22Rv1 (cell line): ENCODE results near the gene TCERG1L.

ENCODE experiments used
- ZFX ChIP-seq: fragments of 450-650 bp; IDR thresholded peaks from 2 replicates; pipeline ENCODE4 v1.6.1; 2017; ENCODE audit warnings: antibody characterized with exemption, borderline replicate concordance
- TF ChIP-seq, protein P1 (sequence below): fragments of 450-650 bp; IDR thresholded peaks from 2 replicates; pipeline ENCODE4 v1.5.1; 2017; ENCODE audit warnings: mild to moderate bottlenecking

DNA sequence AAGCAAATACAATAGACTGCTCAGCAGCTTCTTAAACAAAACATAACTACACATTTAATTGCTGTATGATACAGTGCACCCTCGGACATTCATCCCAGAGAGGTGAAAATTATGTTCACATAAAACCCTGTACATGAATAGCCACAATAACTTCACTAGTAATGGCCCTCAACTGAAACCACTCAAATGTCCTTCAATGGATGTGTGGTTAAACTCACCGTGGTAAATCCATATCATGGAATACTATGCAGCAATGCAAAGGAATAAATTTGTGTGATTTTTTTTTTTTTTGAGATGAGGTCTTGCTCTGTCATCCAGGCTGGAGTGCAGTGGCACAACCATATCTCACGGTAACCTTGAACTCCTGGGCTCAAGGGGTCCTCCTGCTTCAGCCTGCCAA, 252.7 kb downstream of the TCERG1L start:
- TF ChIP-seq, protein P1, sequence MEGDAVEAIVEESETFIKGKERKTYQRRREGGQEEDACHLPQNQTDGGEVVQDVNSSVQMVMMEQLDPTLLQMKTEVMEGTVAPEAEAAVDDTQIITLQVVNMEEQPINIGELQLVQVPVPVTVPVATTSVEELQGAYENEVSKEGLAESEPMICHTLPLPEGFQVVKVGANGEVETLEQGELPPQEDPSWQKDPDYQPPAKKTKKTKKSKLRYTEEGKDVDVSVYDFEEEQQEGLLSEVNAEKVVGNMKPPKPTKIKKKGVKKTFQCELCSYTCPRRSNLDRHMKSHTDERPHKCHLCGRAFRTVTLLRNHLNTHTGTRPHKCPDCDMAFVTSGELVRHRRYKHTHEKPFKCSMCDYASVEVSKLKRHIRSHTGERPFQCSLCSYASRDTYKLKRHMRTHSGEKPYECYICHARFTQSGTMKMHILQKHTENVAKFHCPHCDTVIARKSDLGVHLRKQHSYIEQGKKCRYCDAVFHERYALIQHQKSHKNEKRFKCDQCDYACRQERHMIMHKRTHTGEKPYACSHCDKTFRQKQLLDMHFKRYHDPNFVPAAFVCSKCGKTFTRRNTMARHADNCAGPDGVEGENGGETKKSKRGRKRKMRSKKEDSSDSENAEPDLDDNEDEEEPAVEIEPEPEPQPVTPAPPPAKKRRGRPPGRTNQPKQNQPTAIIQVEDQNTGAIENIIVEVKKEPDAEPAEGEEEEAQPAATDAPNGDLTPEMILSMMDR: no peak
- TF ChIP-seq ZFX: no peak
